ENCODE data around the gene RORC. TPM values are rescaled to one million over a fixed set of nuclear protein-coding genes. Genes with fewer than 3 reads are reported as not detected.

The RORC gene
- total RNA-seq, 2 donors from 2014 or later: 38.4 to 42.5 TPM

- Mint-ChIP-seq H3K4me3 (peak overlapping the region; percentile 97), H3K36me3 (ENCODE audit: low read depth) (peaks cover 7% of the 10 kb centered on the region), H3K27ac (peak overlapping the region; percentile 98), H3K27me3 (no peaks in the 10 kb centered on the region), H3K4me1 (peaks cover 86% of the 10 kb centered on the region)
- ATAC-seq (no peak), DNase-seq (no peak)
- no peaks in the 10 kb centered on the region for H3K9me3 ChIP-seq (ENCODE audit: control insufficient read depth, low read length, poor library complexity, severe bottlenecking)
These were observed 14.9 kb downstream of the RORC start for GRCh38 chr1:151816548-151817352.

- Mint-ChIP-seq H3K4me3 (peak overlapping the region; percentile 97), H3K36me3 (ENCODE audit: low read depth) (peaks cover 7% of the 10 kb centered on the region), H3K4me1 (peaks cover 81% of the 10 kb centered on the region), H3K27me3 (no peaks in the 10 kb centered on the region), H3K27ac (peak overlapping the region; percentile 98)
- ATAC-seq: peak; percentile 87
- DNase-seq: peak; percentile 48 to 59 (median 55)
- H3K9me3 ChIP-seq (ENCODE audit: control insufficient read depth, low read length, poor library complexity, severe bottlenecking): no peaks in the 10 kb centered on the region
These were observed 15.8 kb downstream of the RORC start for GRCh38 chr1:151815716-151816327.

- ATAC-seq: no peak
- Mint-ChIP-seq H3K4me3 (peak overlapping the region; percentile 97), H3K4me1 (peaks cover 76% of the 10 kb centered on the region), H3K27me3 (no peaks in the 10 kb centered on the region), H3K27ac (peak overlapping the region; percentile 98), H3K36me3 (ENCODE audit: low read depth) (peaks cover 8% of the 10 kb centered on the region)
- no peak for DNase-seq
- no peaks in the 10 kb centered on the region for H3K9me3 ChIP-seq (ENCODE audit: control insufficient read depth, low read length, poor library complexity, severe bottlenecking)
These were observed 16.5 kb downstream of the RORC start for GRCh38 chr1:151814971-151815545.

GRCh38 chr1:151814426-151814825 lies 17.2 kb downstream of the RORC start:
- Mint-ChIP-seq H3K27ac (peak overlapping the region; percentile 98), H3K4me3 (peak overlapping the region; percentile 97), H3K4me1 (peaks cover 73% of the 10 kb centered on the region), H3K36me3 (ENCODE audit: low read depth) (peaks cover 10% of the 10 kb centered on the region), H3K27me3 (no peaks in the 10 kb centered on the region)
- ATAC-seq (no peak), DNase-seq (peak in 1 of 3 donors; percentile 2)
- no peaks in the 10 kb centered on the region for H3K9me3 ChIP-seq (ENCODE audit: control insufficient read depth, low read length, poor library complexity, severe bottlenecking)

- no peak for DNase-seq
- Mint-ChIP-seq H3K4me3 (peak overlapping the region; percentile 43), H3K36me3 (ENCODE audit: low read depth) (peaks cover 13% of the 10 kb centered on the region), H3K27ac (peak overlapping the region; percentile 79), H3K4me1 (peaks cover 68% of the 10 kb centered on the region), H3K27me3 (no peaks in the 10 kb centered on the region)
- no peak for ATAC-seq
- no peaks in the 10 kb centered on the region for H3K9me3 ChIP-seq (ENCODE audit: control insufficient read depth, low read length, poor library complexity, severe bottlenecking)
These were observed 18.2 kb downstream of the RORC start for GRCh38 chr1:151813271-151813977.

- no peaks in the 10 kb centered on the region for H3K9me3 ChIP-seq (ENCODE audit: control insufficient read depth, low read length, poor library complexity, severe bottlenecking)
- ATAC-seq: no peak
- H3K36me3 Mint-ChIP-seq (ENCODE audit: low read depth): peaks cover 12% of the 10 kb centered on the region
- peaks cover 55% of the 10 kb centered on the region for H3K4me1 Mint-ChIP-seq
- no peak for DNase-seq
- H3K4me3 Mint-ChIP-seq: no peak overlapping the region
- H3K27ac Mint-ChIP-seq: peak overlapping the region; percentile 79
- no peaks in the 10 kb centered on the region for H3K27me3 Mint-ChIP-seq
These were observed 20.4 kb downstream of the RORC start for GRCh38 chr1:151811181-151811580.

GRCh38 chr1:151809985-151810556 lies 21.5 kb downstream of the RORC start:
- H3K36me3 Mint-ChIP-seq (ENCODE audit: low read depth): peaks cover 9% of the 10 kb centered on the region
- DNase-seq (no peak), ATAC-seq (no peak)
- H3K27me3 Mint-ChIP-seq: no peaks in the 10 kb centered on the region
- H3K4me1 Mint-ChIP-seq: peaks cover 46% of the 10 kb centered on the region
- H3K27ac Mint-ChIP-seq: peak overlapping the region; percentile 93
- no peak overlapping the region for H3K4me3 Mint-ChIP-seq
- no peaks in the 10 kb centered on the region for H3K9me3 ChIP-seq (ENCODE audit: control insufficient read depth, low read length, poor library complexity, severe bottlenecking)

- Mint-ChIP-seq H3K4me3 (no peak overlapping the region), H3K27me3 (no peaks in the 10 kb centered on the region), H3K27ac (peak overlapping the region; percentile 93), H3K36me3 (ENCODE audit: low read depth) (peaks cover 9% of the 10 kb centered on the region), H3K4me1 (peaks cover 45% of the 10 kb centered on the region)
- DNase-seq (no peak), ATAC-seq (no peak)
- no peaks in the 10 kb centered on the region for H3K9me3 ChIP-seq (ENCODE audit: control insufficient read depth, low read length, poor library complexity, severe bottlenecking)
These were observed 22.2 kb downstream of the RORC start for GRCh38 chr1:151809290-151809984.

- peaks cover 7% of the 10 kb centered on the region for H3K36me3 Mint-ChIP-seq (ENCODE audit: low read depth)
- no peak overlapping the region for H3K4me3 Mint-ChIP-seq
- H3K27ac Mint-ChIP-seq: peak overlapping the region; percentile 93
- no peaks in the 10 kb centered on the region for H3K27me3 Mint-ChIP-seq
- DNase-seq (no peak), ATAC-seq (no peak)
- peaks cover 45% of the 10 kb centered on the region for H3K4me1 Mint-ChIP-seq
- no peaks in the 10 kb centered on the region for H3K9me3 ChIP-seq (ENCODE audit: control insufficient read depth, low read length, poor library complexity, severe bottlenecking)
These were observed 23.8 kb downstream of the RORC start for GRCh38 chr1:151807766-151808165.

- no peak for ATAC-seq
- Mint-ChIP-seq H3K36me3 (ENCODE audit: low read depth) (peaks cover 7% of the 10 kb centered on the region), H3K27ac (no peak overlapping the region)
These were observed 24.5 kb downstream of the RORC start for GRCh38 chr1:151807131-151807530.

GRCh38 chr1:151806170-151806569 lies 25.4 kb downstream of the RORC start:
- H3K4me3 Mint-ChIP-seq: no peak overlapping the region
- H3K9me3 ChIP-seq (ENCODE audit: control insufficient read depth, low read length, poor library complexity, severe bottlenecking): no peaks in the 10 kb centered on the region
- H3K27ac Mint-ChIP-seq: peak overlapping the region; percentile 14
- H3K36me3 Mint-ChIP-seq (ENCODE audit: low read depth): peaks cover 7% of the 10 kb centered on the region
- H3K27me3 Mint-ChIP-seq: no peaks in the 10 kb centered on the region
- ATAC-seq: no peak
- H3K4me1 Mint-ChIP-seq: peaks cover 36% of the 10 kb centered on the region
- DNase-seq: no peak

More at GRCh38 chr1:151807131-151807530, 24.5 kb downstream of the RORC start:
- H3K27me3 Mint-ChIP-seq: no peaks in the 10 kb centered on the region
- DNase-seq: no peak
- H3K9me3 ChIP-seq (ENCODE audit: control insufficient read depth, low read length, poor library complexity, severe bottlenecking): no peaks in the 10 kb centered on the region
- peaks cover 40% of the 10 kb centered on the region for H3K4me1 Mint-ChIP-seq
- H3K4me3 Mint-ChIP-seq: no peak overlapping the region

GRCh38 chr1:151805066-151805820 lies 26.4 kb downstream of the RORC start, which contains the start of gene LINGO4:
LINGO4 (minus strand) TSS chr1:151805419; CDS start chr1:151802704, 2,715 bp downstream.
- H3K4me3 Mint-ChIP-seq: no peak within 1 kb of the TSS
- DNase-seq: no peak

More at GRCh38 chr1:151805066-151805820, 26.4 kb downstream of the RORC start, which contains the start of gene LINGO4:
- Mint-ChIP-seq H3K4me1 (peaks cover 41% of the 10 kb centered on the region), H3K27ac (peak within 1 kb of the TSS; percentile 72), H3K36me3 (ENCODE audit: low read depth) (peaks cover 7% of the 10 kb centered on the region), H3K27me3 (no peaks in the 10 kb centered on the region)
- ATAC-seq: no peak
- H3K9me3 ChIP-seq (ENCODE audit: control insufficient read depth, low read length, poor library complexity, severe bottlenecking): no peaks in the 10 kb centered on the region

Measured in T-helper 17 cell (primary cell).